GM18870 (cell line): Measurements from ENCODE around the gene ST8SIA6.
"Not testable (repeated sequence)": the region's sequence is repeated elsewhere in the genome, so short reads cannot be mapped to it uniquely, and the experiment has no call there.

Experiments used
- ATAC-seq: cut with Tn5 transposase; IDR thresholded peaks from one replicate; pipeline ENCODE4 v1.9.1; 2021; ENCODE audit warnings: moderate library complexity; ENCODE audit not compliant: unreplicated experiment

The ST8SIA6 gene

GRCh38 chr10:17427666-17428350, 26.6 kb downstream of the ST8SIA6 start:
- ATAC-seq = no peak

DNA sequence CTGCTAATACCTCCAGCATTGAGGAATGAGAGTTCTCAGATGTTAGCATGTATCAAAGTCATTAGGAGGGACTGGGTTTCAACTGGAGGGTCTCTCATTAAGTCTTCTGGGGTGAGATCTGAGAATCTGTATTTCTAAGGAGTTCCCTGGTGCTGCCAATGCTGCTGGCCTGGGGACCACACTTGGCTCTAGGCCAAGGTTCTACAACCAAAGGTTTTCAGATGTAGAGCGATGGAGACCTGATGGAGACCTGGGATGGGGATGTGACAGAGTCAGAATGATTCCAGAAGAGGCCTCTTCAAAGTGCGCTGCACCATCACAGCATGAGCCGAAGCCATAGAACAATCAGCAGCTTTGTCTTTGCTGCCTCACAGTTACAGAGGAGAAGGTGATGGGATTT, 27.2 kb downstream of the ST8SIA6 start:
- no peak for ATAC-seq

- no peak for ATAC-seq
These were observed 28.1 kb downstream of the ST8SIA6 start for GRCh38 chr10:17426263-17426750.

- ATAC-seq = no peak
These were observed 28.7 kb downstream of the ST8SIA6 start for GRCh38 chr10:17425584-17426262.

GRCh38 chr10:17423632-17424186, 30.7 kb downstream of the ST8SIA6 start:
- no peak for ATAC-seq

DNA sequence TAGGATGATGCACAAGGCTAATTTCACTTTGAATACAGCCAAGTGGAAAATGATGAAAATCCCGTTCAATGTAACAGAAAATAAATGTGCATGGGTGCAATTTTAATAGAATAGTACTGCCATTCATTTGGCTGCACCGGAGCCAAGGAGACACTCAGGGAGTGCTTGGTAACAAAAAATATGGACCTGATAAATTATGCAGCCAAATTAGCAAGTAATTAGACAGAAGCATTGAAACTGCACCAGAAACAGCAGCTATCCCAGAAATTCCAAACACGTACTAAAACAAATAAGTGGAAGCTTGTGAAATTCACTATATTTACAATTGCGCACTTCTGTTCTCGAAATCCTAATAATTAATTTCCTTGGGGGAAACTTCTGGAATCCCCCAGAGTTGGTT, 31.5 kb downstream of the ST8SIA6 start:
- ATAC-seq = no peak

- ATAC-seq = no peak
These were observed 36.1 kb downstream of the ST8SIA6 start for GRCh38 chr10:17418249-17418648.

DNA sequence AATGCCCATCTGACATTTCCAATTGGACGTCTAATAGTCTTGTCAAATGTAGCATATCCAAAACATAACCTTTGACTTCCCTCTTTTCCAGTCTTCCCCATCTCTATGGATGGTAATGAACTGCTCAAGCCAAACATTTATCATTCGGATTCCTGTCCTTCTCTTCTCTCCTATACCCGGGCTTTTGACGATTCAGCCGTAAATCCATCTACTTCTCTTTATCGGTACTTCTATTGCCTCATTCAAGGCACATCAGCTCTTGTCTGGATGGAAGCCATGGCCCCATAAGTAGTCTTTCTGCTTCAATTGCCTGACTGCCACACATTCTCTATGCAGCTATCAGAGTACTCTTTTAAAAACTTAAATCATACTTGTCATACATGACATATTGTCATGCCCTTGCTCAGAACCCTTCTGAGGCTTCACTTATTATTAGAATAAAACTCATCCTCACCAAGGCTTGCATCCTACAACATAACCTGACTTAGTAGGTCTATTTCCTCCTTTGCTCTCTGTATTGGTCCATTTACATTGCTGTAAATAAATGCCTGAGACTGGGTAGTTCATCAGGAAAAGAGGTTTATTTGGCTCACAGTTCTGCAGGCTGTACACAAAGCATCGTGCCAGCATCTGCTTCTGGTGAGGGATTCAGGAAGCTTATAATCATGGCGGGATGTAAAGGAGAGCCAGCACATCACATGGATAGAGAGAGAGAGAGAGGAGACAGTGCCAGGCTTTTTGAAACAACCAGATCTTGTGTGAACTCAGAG, 37.8 kb downstream of the ST8SIA6 start:
- no peak for ATAC-seq

GRCh38 chr10:17415046-17415658, 39.2 kb downstream of the ST8SIA6 start:
- no peak for ATAC-seq

DNA sequence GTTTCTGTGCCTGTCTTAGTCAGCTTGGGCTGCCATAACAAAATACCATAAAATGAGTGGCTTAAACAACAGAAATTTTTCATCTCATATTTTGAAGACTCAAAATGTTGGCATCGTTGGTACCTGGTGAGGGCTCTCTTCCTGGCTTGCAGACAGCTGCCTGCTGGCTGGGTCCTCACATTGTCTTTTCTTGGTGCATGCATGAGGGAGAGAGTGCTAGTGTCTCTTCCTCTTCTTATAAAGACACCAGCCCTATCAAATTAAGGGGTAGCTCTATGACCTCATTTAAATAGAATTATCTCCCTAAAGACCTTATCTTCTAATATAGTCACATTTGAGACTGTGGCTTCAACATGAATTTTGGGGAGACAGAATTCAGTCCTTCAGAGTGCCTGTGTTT, 39.9 kb downstream of the ST8SIA6 start:
- no peak for ATAC-seq

- ATAC-seq = no peak
These were observed 40.5 kb downstream of the ST8SIA6 start for GRCh38 chr10:17413876-17414275.

DNA sequence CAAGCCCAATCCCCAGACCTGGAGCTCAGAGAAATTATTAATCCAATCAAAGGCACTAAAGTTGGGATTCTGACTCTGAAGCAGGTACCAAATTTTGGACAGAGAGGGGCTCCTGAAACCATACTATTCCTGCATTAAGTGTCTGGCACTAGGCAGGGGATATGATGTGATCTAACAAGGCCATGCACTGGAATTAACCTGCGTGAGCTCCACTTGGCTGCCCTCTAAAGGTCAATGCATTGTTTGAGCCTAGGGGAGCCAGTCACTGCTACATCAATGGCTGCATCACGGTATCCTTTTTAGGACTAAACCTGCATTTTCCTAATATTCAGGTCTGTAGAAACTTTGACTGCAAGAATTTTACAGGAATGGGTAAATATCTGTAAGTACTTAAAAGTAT, 42.1 kb downstream of the ST8SIA6 start:
- no peak for ATAC-seq

GRCh38 chr10:17410907-17411306, 43.5 kb downstream of the ST8SIA6 start:
- ATAC-seq = no peak

DNA sequence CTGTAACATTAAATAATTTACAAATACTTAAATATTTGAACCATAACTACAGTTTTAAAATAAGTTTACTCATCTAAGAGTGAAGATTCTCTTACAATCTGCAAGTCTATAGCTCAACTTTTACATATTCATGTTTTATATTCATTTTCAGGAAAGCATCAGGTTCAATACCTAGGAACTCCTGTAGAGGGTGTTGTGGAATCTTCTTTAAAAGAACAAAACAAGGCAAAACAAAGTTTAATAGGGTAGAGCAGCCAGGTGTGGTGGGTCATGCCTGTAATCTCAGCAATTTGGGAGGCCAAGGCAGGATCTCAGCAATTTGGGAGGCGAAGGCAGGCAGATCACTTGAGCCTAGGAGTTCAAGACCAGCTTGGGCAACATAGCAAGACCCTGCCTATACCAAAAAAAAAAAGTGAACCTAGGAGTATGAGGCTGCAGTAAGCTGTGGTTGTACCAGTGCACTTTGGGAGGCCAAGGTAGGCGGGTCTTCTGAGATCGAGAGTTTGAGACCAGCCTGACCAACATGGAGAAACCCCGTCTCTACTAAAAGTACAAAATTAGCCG, 45.1 kb downstream of the ST8SIA6 start:
- ATAC-seq = no peak

DNA sequence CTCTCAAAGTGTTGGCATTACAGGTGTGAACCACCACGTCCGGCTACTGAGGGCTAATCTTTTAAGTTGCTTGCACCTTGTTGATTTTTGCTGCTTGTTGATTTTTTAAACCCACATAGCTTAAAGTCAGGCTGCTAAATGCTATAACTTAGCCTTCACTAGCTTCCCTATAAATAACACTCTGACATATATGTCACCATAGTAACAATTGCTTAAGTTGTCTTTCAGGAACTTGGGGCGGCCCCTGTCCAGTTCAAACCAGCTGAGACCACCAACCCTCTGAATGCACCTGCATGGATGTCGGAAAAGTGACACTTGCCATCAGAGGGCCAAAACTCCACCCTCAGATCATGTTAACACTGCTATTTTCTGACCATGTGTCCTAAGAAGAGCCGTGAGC, 47.3 kb downstream of the ST8SIA6 start:
- no peak for ATAC-seq

DNA sequence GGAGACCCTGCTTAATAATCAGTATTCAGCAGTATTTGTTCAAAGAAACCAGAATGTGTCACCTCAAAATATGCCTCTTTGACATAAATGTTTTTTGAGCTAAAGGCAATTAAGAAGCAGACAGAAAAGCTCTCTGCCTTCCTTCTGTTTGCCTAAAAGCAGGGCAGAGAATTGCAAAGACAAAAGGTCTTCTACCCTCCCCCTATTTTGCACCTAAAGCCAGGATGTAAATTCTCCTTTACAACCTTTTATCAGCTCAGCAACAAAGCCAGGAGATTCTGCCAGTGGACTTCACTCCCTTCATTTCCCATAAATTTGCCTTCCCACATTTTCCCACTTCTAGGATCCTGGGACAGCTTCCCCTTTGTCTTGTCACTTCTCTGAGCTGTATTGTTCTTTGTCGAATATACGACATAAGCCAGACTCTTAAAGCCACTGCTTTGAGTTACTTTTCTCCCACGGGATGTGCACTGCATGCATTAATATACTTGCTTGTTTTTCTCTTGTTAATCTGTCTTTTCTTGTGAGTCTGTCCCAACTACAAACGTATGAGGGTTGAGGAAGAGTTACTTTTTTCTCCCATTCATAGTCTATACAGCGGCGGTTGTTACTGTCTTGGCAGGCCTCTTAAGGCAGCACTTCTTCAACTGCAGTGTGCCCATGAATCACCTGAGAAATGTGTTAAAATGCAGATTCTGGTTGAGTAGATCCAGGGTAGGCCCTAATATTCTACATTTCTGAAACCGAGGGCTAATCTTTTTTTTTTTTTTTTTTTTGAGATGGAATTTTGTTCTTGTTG, 48.2 kb downstream of the ST8SIA6 start:
- ATAC-seq = no peak

- ATAC-seq = no peak
These were observed 51.2 kb downstream of the ST8SIA6 start for GRCh38 chr10:17403161-17403560.

DNA sequence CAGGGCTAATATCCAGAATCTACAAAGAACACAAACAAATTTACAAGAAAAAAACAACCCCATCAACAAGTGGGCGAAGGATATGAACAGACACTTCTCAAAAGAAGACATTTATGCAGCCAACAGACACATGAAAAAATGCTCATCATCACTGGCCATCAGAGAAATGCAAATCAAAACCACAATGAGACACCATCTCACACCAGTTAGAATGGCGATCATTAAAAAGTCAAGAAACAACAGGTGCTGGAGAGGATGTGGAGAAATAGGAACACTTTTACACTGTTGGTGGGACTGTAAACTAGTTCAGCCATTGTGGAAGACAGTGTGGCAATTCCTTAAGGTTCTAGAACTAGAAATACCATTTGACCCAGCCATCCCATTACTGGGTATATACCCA, 52.4 kb downstream of the ST8SIA6 start:
- not testable (repeated sequence) for ATAC-seq

- no peak for ATAC-seq
These were observed 58.4 kb downstream of the ST8SIA6 start for GRCh38 chr10:17396004-17396403.

- no peak for ATAC-seq
These were observed 59.5 kb downstream of the ST8SIA6 start for GRCh38 chr10:17394854-17395253.
